Measurements from ENCODE around the gene RBMXL3. TPM values are rescaled to one million over a fixed set of nuclear protein-coding genes. Genes with fewer than 3 reads are reported as not detected.

RBMXL3 gene
- total RNA-seq, 4 donors from 2014 or later: not detected

GRCh38 chrX:115178473-115178872 is 10.7 kb upstream of the RBMXL3 start:
- 60% methylated on average over 1 of the region's 1 CpG; no CpG with 5 or more reads in 1 of the 2 donors for WGBS, 2 donors (ENCODE audit: low coverage in 1 of 2)

DNA sequence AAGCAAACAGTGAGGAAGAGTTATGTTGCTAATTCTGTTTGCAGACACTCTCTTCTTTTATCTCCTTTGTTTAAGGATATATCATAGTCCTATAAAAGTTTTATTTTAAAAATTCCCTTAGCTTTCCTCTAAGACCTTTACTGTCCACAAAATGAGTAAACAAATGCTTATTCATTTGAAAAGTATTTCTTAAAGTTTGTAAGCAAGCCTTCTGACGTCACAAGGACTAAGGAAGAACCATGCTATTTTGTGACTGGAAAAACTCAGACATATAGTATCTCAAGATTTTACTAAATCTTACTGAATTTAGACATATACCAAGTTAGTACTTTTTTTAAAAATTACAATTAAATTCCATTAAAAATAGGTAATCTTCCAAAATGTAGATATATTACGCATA is 5.2 kb upstream of the RBMXL3 start:
- WGBS, 2 donors (ENCODE audit: low coverage in 1 of 2): 51 to 74% methylated on average over 2 of the region's 2 CpGs
- Histone ChIP-seq H3K36me3 (no peaks in the 10 kb centered on the region), H3K4me3 (no peak overlapping the region), H3K27me3 (no peaks in the 10 kb centered on the region), H3K27ac (no peak overlapping the region), H3K4me1 (no peaks in the 10 kb centered on the region), H3K9me3 (no peaks in the 10 kb centered on the region)
- no peak for ATAC-seq
- TF ChIP-seq, protein P1, sequence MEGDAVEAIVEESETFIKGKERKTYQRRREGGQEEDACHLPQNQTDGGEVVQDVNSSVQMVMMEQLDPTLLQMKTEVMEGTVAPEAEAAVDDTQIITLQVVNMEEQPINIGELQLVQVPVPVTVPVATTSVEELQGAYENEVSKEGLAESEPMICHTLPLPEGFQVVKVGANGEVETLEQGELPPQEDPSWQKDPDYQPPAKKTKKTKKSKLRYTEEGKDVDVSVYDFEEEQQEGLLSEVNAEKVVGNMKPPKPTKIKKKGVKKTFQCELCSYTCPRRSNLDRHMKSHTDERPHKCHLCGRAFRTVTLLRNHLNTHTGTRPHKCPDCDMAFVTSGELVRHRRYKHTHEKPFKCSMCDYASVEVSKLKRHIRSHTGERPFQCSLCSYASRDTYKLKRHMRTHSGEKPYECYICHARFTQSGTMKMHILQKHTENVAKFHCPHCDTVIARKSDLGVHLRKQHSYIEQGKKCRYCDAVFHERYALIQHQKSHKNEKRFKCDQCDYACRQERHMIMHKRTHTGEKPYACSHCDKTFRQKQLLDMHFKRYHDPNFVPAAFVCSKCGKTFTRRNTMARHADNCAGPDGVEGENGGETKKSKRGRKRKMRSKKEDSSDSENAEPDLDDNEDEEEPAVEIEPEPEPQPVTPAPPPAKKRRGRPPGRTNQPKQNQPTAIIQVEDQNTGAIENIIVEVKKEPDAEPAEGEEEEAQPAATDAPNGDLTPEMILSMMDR (IDR thresholded peaks at IDR 0.05): no peak
- no peak for TF ChIP-seq EP300 (IDR thresholded peaks at IDR 0.05)
- no peak for TF ChIP-seq POLR2AphosphoS5 (IDR thresholded peaks at IDR 0.05)
- TF ChIP-seq POLR2A (IDR thresholded peaks at IDR 0.05): no peak

More at GRCh38 chrX:115178473-115178872, 10.7 kb upstream of the RBMXL3 start:
- no peak overlapping the region for H3K27ac ChIP-seq
- no peak for ATAC-seq
- H3K4me3 ChIP-seq: no peak overlapping the region
- H3K36me3 ChIP-seq: no peaks in the 10 kb centered on the region
- no peaks in the 10 kb centered on the region for H3K9me3 ChIP-seq
- no peaks in the 10 kb centered on the region for H3K27me3 ChIP-seq
- H3K4me1 ChIP-seq: no peaks in the 10 kb centered on the region
- TF ChIP-seq, protein P1 (IDR thresholded peaks at IDR 0.05): no peak
- no peak for TF ChIP-seq POLR2AphosphoS5 (IDR thresholded peaks at IDR 0.05)
- no peak for TF ChIP-seq POLR2A (IDR thresholded peaks at IDR 0.05)
- no peak for TF ChIP-seq EP300 (IDR thresholded peaks at IDR 0.05)

DNA sequence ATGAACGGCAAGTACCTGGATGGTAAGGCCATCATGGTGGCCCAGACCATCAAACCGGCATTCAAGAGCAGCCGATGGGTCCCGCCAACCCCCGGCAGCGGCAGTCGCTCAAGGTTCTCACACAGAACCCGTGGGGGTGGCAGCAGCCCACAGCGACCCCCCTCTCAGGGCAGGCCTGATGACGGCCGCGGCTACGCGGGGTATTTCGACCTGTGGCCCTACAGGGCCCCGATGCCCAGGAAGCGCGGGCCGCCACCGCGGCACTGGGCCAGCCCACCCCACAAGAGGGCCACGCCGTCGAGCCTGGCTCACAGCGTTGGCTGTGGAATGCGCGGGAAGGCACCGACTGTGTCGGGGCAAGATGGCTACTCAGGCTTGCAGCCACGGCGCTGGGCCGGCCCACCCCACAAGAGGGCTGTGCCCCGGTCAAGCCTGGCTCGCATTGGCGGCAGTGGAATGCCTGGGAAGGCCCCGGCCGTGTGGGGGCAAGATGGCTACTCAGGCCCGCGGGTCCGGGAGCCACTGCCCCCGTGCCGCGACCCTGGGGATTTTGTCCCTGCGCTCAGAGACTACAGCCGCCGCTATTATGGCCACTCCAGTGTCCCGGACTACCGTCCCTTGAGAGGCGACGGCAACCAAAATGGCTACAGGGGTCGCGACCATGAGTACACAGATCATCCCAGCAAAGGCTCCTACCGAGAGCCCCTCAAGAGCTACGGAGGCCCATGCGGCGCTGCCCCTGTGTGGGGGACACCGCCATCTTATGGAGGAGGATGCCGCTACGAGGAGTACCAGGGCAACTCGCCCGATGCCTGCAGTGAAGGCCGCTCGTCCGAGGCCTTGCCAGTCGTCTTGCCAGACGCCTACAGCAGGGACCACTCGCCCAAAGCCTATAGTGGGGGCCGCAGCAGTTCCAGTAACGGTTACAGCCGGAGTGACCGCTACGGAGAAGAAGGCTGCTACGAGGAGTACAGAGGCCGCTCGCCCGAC is 731 bp downstream of the RBMXL3 start:
- no peaks in the 10 kb centered on the region for H3K36me3 ChIP-seq
- no peaks in the 10 kb centered on the region for H3K27me3 ChIP-seq
- H3K27ac ChIP-seq: no peak overlapping the region
- H3K9me3 ChIP-seq: no peaks in the 10 kb centered on the region
- TF ChIP-seq, protein P1 (IDR thresholded peaks at IDR 0.05): no peak
- TF ChIP-seq POLR2AphosphoS5 (IDR thresholded peaks at IDR 0.05): no peak
- no peak for ATAC-seq
- 100% methylated on average over 2 of the region's 76 CpGs; no CpG with 5 or more reads in 1 of the 2 donors for WGBS, 2 donors (ENCODE audit: low coverage in 1 of 2)
- H3K4me3 ChIP-seq: no peak overlapping the region
- H3K4me1 ChIP-seq: no peaks in the 10 kb centered on the region

DNA sequence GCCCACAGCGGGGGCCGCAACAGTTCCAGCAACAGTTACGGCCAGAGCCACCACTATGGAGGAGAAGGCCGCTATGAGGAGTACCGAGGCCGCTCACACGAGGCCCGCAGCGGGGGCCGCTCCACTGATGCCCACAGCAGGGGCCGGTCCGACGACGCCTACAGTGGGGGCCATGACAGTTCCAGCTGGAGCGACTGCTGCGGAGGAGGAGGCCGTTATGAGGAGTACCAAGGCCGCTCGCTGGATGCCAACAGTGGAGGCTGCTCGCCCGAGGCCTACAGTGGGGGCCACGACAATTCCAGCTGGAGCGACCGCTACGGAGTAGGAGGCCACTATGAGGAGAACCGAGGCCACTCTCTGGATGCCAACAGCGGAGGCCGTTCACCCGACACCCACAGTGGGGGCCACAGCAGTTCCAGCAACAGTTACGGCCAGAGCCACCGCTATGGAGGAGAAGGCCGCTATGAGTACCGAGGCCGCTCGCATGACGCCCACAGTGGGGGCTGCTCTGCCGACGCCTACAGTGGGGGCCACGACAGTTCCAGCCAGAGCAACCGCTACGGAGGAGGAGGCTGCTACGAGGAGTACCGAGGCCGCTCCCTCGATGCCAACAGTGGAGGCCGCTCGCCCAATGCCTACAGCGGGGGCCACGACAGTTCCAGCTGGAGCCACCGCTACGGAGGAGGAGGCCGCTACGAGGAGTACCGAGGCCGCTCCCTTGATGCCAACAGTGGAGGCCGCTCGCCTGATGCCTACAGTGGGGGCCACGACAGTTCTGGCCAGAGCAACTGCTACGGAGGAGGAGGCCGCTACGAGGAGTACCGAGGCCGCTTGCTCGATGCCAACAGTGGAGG is 1.7 kb downstream of the RBMXL3 start:
- Histone ChIP-seq H3K27ac (no peak overlapping the region), H3K36me3 (no peaks in the 10 kb centered on the region), H3K27me3 (no peaks in the 10 kb centered on the region), H3K9me3 (no peaks in the 10 kb centered on the region), H3K4me1 (no peaks in the 10 kb centered on the region), H3K4me3 (no peak overlapping the region)
- TF ChIP-seq POLR2AphosphoS5 (IDR thresholded peaks at IDR 0.05): no peak
- TF ChIP-seq EP300 (IDR thresholded peaks at IDR 0.05): no peak
- no peak for TF ChIP-seq POLR2A (IDR thresholded peaks at IDR 0.05)
- TF ChIP-seq, protein P1 (IDR thresholded peaks at IDR 0.05): no peak
- no peak for ATAC-seq
- WGBS, 2 donors (ENCODE audit: low coverage in 1 of 2): no CpG with 5 or more reads among the region's 64 CpGs
